Thyroid gland (tissue), 4 donors: ENCODE measurements around the gene MUC6.

ENCODE experiments used
- CTCF ChIP-seq, 6 experiments: fragments of 200-600 bp in 3 of 6; fragments of 450-650 bp in 3 of 6; sonication (generic) in 3 of 6; IDR thresholded peaks; one replicate each; pipeline ENCODE4 v1.5.1; 2016 to 2019; ENCODE audit warnings: antibody characterized with exemption in 6 of 6, mild to moderate bottlenecking in 2 of 6, inconsistent platforms in 1 of 6, moderate library complexity in 1 of 6
- POLR2A ChIP-seq, 2 donors: fragments of 450-650 bp; IDR thresholded peaks; one replicate each; pipeline ENCODE4 v1.6.1; 2017; ENCODE audit warnings: antibody characterized with exemption in 2 of 2, mild to moderate bottlenecking in 2 of 2, moderate library complexity in 1 of 2

GRCh38 chr11:1071571-1072115 lies 35.1 kb upstream of the MUC6 start:
- TF ChIP-seq POLR2A (IDR thresholded peaks at IDR 0.05) (no peak), CTCF (IDR thresholded peaks at IDR 0.05) (no peak)
